K562 (cell line): ENCODE measurements around the gene MTERF4. TPM values are rescaled to one million over a fixed set of nuclear protein-coding genes. Genes with fewer than 3 reads are reported as not detected.

ENCODE experiments used
- AFF4 ChIP-seq: sonication (generic); formaldehyde crosslinking; IDR thresholded peaks from 2 replicates; pipeline ENCODE4 v1.8.0; 2023; ENCODE audit warnings: mild to moderate bottlenecking, missing genetic modification reagents
- BRCA1 ChIP-seq, 2 experiments: fragments of 450-650 bp in 1 of 2; sonication (generic) in 1 of 2; formaldehyde crosslinking in 1 of 2; IDR thresholded peaks; 2 replicates each; pipeline versions ENCODE4 v1.5.0 to v1.6.1; 2017 to 2020; ENCODE audit warnings: mild to moderate bottlenecking in 1 of 2, missing genetic modification reagents in 1 of 2
- E2F8 ChIP-seq: fragments of 450-650 bp; IDR thresholded peaks from 2 replicates; pipeline ENCODE4 v1.7.1; 2018; ENCODE audit warnings: mild to moderate bottlenecking, low read depth; ENCODE audit not compliant: partially characterized antibody
- HOMEZ ChIP-seq: fragments of 250-450 bp; sonication (Bioruptor Pico); IDR thresholded peaks from 2 replicates; pipeline ENCODE4 v1.4.0; 2020; ENCODE audit warnings: mild to moderate bottlenecking, moderate library complexity
- NCOA6 ChIP-seq: fragments of 450-650 bp; IDR thresholded peaks from 2 replicates; pipeline ENCODE4 v1.6.1; 2017; ENCODE audit warnings: mild to moderate bottlenecking
- NFIC ChIP-seq: fragments of 450-650 bp; IDR thresholded peaks from 2 replicates; pipeline ENCODE4 v1.6.1; 2017; ENCODE audit warnings: mild to moderate bottlenecking, inconsistent platforms
- RBM25 ChIP-seq: fragments of 200-400 bp; formaldehyde crosslinking; IDR thresholded peaks from 2 replicates; pipeline ENCODE4 v1.6.1; 2018; ENCODE audit warnings: low read length, low read depth, moderate library complexity; ENCODE audit not compliant: severe bottlenecking
- RBM39 ChIP-seq: fragments of 200-400 bp; formaldehyde crosslinking; optimal IDR thresholded peaks from 2 replicates; pipeline ENCODE3; 2018; ENCODE audit warnings: low read depth, low read length
- SREBF2 ChIP-seq: sonication (generic); formaldehyde crosslinking; IDR thresholded peaks from 2 replicates; pipeline ENCODE4 v1.4.0; 2020; ENCODE audit warnings: mild to moderate bottlenecking, missing genetic modification reagents
- TFAP4 ChIP-seq: sonication (generic); formaldehyde crosslinking; IDR thresholded peaks from 2 replicates; pipeline ENCODE4 v1.8.0; 2022; ENCODE audit warnings: missing genetic modification reagents, mild to moderate bottlenecking, moderate library complexity, borderline replicate concordance
- TRIM24 ChIP-seq, 2 experiments: fragments of 450-650 bp; IDR thresholded peaks; 2 replicates each; pipeline ENCODE4 v1.6.1; 2016
- ZC3H4 ChIP-seq: sonication (generic); formaldehyde crosslinking; IDR thresholded peaks from 2 replicates; pipeline ENCODE4 v1.9.0; 2021; ENCODE audit warnings: missing genetic modification reagents, borderline replicate concordance
- ZNF165 ChIP-seq: fragments of 250-450 bp; sonication (Bioruptor Pico); IDR thresholded peaks from 2 replicates; pipeline ENCODE4 v1.4.0; 2020; ENCODE audit warnings: borderline replicate concordance
- polyA plus RNA-seq, 8 experiments: library from polyadenylated mRNA; depleted of rRNA in 4 of 8; stranded (reverse) in 5 of 8; unstranded in 3 of 8; fragments of >200 nt; fragmentation: Nextera tagmentation in 2 of 8; fragmentation: Illumina TruSeq in 1 of 8; extraction: Ambion mirVana in 2 of 8; extraction: Trizol in 1 of 8; gene quantifications; 2 replicates each; pipeline versions ENCODE4 v1.2.1 to v1.2.3, GENCODE V29; 2011 to 2014; ENCODE audit warnings: inconsistent platforms in 1 of 8, missing spikeins in 1 of 8
- total RNA-seq, 7 experiments: library from RNA; depleted of rRNA in 6 of 7; stranded (reverse); fragments of >200 nt in 6 of 7; fragmentation: Illumina TruSeq in 2 of 7; extraction: Trizol in 2 of 7; gene quantifications; 2 replicates each; pipeline versions ENCODE4 v1.2.1 to v1.2.3, GENCODE V29; 2011 to 2021; ENCODE audit warnings: low replicate concordance in 1 of 7

MTERF4 gene
- total and polyA plus RNA-seq, 9 of the 15 experiments (the other 6 are each of a cell fraction or from before 2014, with no cell fraction given) = 15.3 to 29.6 (median 21.2) TPM

- TF ChIP-seq AFF4 (CRISPR knock-in tag) (no peak), BRCA1 (IDR thresholded peaks at IDR 0.05) (no peak), BRCA1 (CRISPR knock-in tag; IDR thresholded peaks at IDR 0.05) (no peak), ZNF165 (CRISPR knock-in tag) (no peak), RBM39 (no peak), ZC3H4 (CRISPR knock-in tag) (no peak), HOMEZ (CRISPR knock-in tag) (no peak), RBM25 (no peak), TRIM24 (IDR thresholded peaks at IDR 0.05) (no peak), E2F8 (no peak), TFAP4 (peak; percentile 26; the same call in 1 of the 2 replicates), NFIC (no peak), NCOA6 (no peak), SREBF2 (CRISPR knock-in tag) (no peak)
Measured at GRCh38 chr2:241049739-241050623, 52.1 kb downstream of the MTERF4 start (continued).
